ENCODE results near the gene NXT1. TPM values are rescaled to one million over a fixed set of nuclear protein-coding genes. Genes with fewer than 3 reads are reported as not detected.
"Not testable (repeated sequence)": the region's sequence is repeated elsewhere in the genome, so short reads cannot be mapped to it uniquely, and the experiment has no call there.

The NXT1 gene
- total RNA-seq, 1 donor from 2014 or later, result 21.2 TPM

GRCh38 chr20:23304616-23305015 lies 46.0 kb upstream of the NXT1 start:
- no peak overlapping the region for H3K27ac Mint-ChIP-seq
- DNase-seq (ENCODE audit: low spot score, unreplicated experiment), result no peak
- no peaks in the 10 kb centered on the region for H3K9me3 Mint-ChIP-seq (ENCODE audit: low read depth)
- peaks cover 33% of the 10 kb centered on the region for H3K27me3 Mint-ChIP-seq
- H3K4me3 Mint-ChIP-seq (ENCODE audit: low read depth), result no peak overlapping the region
- no peak for TF ChIP-seq CTCF (IDR thresholded peaks at IDR 0.05; ENCODE audit: unreplicated experiment)
- H3K4me1 Mint-ChIP-seq (ENCODE audit: low read depth), result no peaks in the 10 kb centered on the region
- H3K36me3 Mint-ChIP-seq (ENCODE audit: insufficient read depth), result no peaks in the 10 kb centered on the region

GRCh38 chr20:23305098-23305497 lies 45.5 kb upstream of the NXT1 start:
- H3K36me3 Mint-ChIP-seq (ENCODE audit: insufficient read depth), result no peaks in the 10 kb centered on the region
- DNase-seq (ENCODE audit: low spot score, unreplicated experiment), result no peak
- no peak overlapping the region for H3K27ac Mint-ChIP-seq
- H3K27me3 Mint-ChIP-seq, result peaks cover 33% of the 10 kb centered on the region
- H3K9me3 Mint-ChIP-seq (ENCODE audit: low read depth), result no peaks in the 10 kb centered on the region
- H3K4me3 Mint-ChIP-seq (ENCODE audit: low read depth), result no peak overlapping the region
- H3K4me1 Mint-ChIP-seq (ENCODE audit: low read depth), result no peaks in the 10 kb centered on the region
- no peak for TF ChIP-seq CTCF (IDR thresholded peaks at IDR 0.05; ENCODE audit: unreplicated experiment)

GRCh38 chr20:23307393-23307792 lies 43.2 kb upstream of the NXT1 start:
- not testable (repeated sequence) for H3K4me3 Mint-ChIP-seq (ENCODE audit: low read depth); H3K27ac Mint-ChIP-seq; H3K9me3 Mint-ChIP-seq (ENCODE audit: low read depth); H3K36me3 Mint-ChIP-seq (ENCODE audit: insufficient read depth); DNase-seq (ENCODE audit: low spot score, unreplicated experiment); H3K4me1 Mint-ChIP-seq (ENCODE audit: low read depth)
- peaks cover 34% of the 10 kb centered on the region for H3K27me3 Mint-ChIP-seq

GRCh38 chr20:23308024-23308423 lies 42.6 kb upstream of the NXT1 start:
- Mint-ChIP-seq H3K4me1 (ENCODE audit: low read depth) (peaks cover 3% of the 10 kb centered on the region), H3K27ac (peak overlapping the region; percentile 8), H3K4me3 (ENCODE audit: low read depth) (no peak overlapping the region), H3K36me3 (ENCODE audit: insufficient read depth) (no peaks in the 10 kb centered on the region), H3K9me3 (ENCODE audit: low read depth) (no peaks in the 10 kb centered on the region), H3K27me3 (peaks cover 33% of the 10 kb centered on the region)
- no peak for DNase-seq (ENCODE audit: low spot score, unreplicated experiment)
- TF ChIP-seq CTCF (IDR thresholded peaks at IDR 0.05; ENCODE audit: unreplicated experiment), result no peak

GRCh38 chr20:23308908-23309307 lies 41.7 kb upstream of the NXT1 start:
- Mint-ChIP-seq H3K27me3 (peaks cover 24% of the 10 kb centered on the region), H3K9me3 (ENCODE audit: low read depth) (no peaks in the 10 kb centered on the region), H3K36me3 (ENCODE audit: insufficient read depth) (no peaks in the 10 kb centered on the region), H3K4me1 (ENCODE audit: low read depth) (peaks cover 3% of the 10 kb centered on the region), H3K4me3 (ENCODE audit: low read depth) (no peak overlapping the region), H3K27ac (no peak overlapping the region)
- TF ChIP-seq CTCF (IDR thresholded peaks at IDR 0.05; ENCODE audit: unreplicated experiment), result no peak
- no peak for DNase-seq (ENCODE audit: low spot score, unreplicated experiment)

- Mint-ChIP-seq H3K27ac (no peak overlapping the region), H3K27me3 (peaks cover 22% of the 10 kb centered on the region)
These were observed 40.8 kb upstream of the NXT1 start for GRCh38 chr20:23309781-23310180.

More at GRCh38 chr20:23309781-23310180, 40.8 kb upstream of the NXT1 start:
- Mint-ChIP-seq H3K9me3 (ENCODE audit: low read depth) (no peaks in the 10 kb centered on the region), H3K36me3 (ENCODE audit: insufficient read depth) (no peaks in the 10 kb centered on the region), H3K4me3 (ENCODE audit: low read depth) (no peak overlapping the region), H3K4me1 (ENCODE audit: low read depth) (peaks cover 3% of the 10 kb centered on the region)
- DNase-seq (ENCODE audit: low spot score, unreplicated experiment), result no peak
- TF ChIP-seq CTCF (IDR thresholded peaks at IDR 0.05; ENCODE audit: unreplicated experiment), result no peak

All from progenitor cell of endocrine pancreas (in vitro differentiated cells).